GM18499 (cell line): ENCODE data around the gene PDSS2.
"Not testable (repeated sequence)": the region's sequence is repeated elsewhere in the genome, so short reads cannot be mapped to it uniquely, and the experiment has no call there.

Experiments
- ATAC-seq: cut with Tn5 transposase; IDR thresholded peaks from one replicate; pipeline ENCODE4 v1.9.1; 2021; ENCODE audit warnings: moderate number of reproducible peaks; ENCODE audit not compliant: insufficient read depth, unreplicated experiment

PDSS2 gene

DNA sequence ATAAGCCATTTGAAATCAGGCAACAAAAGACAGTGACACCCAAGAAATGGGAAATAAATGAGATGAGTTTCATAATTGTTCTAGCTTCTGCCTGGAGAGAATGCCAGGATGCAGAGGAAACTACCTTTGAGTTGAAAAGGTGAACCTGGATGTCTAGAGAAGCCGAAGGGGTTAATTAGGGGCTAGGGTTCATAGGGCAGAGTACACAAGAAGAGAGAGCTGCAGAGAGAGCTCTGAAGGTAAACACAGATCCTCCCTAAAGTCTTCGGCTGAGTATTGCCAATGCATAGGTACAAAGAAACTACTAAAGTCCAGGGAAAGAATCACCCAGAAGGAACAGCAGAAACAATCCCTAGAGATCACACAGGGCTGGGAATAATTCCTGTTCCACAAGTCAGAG lies 224.4 kb downstream of the PDSS2 start:
- ATAC-seq = no peak

DNA sequence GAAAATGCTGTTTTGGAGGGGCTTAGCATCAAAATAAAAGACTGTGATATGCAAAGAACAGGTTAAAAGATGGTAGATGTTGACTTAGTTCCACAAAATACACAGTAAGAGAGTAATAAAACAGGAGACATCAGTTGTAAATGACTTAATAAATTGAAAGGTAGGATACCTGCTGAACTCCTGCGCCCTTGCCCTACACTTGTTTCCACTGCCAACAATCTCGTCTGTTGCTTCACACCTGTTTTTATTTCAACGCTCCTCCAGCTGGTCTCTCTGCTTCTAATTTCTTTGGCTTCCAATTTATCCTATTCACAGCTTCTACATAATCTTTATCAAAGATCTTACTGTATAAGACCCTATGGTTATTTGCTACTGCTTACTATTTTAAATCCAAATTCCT lies 228.1 kb downstream of the PDSS2 start:
- ATAC-seq = no peak

- no peak for ATAC-seq
These were observed 228.9 kb downstream of the PDSS2 start for GRCh38 chr6:107230448-107230847.

- no peak for ATAC-seq
These were observed 229.3 kb downstream of the PDSS2 start for GRCh38 chr6:107230024-107230423.

- no peak for ATAC-seq
These were observed 230.6 kb downstream of the PDSS2 start for GRCh38 chr6:107228754-107229153.

DNA sequence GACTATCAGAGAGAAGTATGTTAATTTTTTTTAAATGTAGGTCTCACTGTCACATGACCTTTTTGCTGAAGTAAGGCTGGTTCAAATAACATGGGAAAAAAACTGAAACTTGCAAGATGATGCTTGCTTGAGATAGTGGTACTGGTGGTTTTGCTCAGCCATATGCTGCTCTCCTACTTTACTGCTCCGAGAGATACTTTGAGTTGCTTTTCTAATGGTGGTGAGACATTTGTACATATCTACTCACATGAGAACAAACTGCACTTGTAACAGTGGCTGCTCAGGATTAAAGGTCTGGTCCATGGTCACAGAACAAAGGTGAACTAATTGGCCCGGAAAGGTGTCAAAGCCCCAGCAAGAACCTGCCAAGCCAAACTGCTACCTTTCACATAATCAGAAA lies 237.8 kb downstream of the PDSS2 start:
- ATAC-seq = no peak

GRCh38 chr6:107219851-107220250 lies 239.5 kb downstream of the PDSS2 start:
- no peak for ATAC-seq

DNA sequence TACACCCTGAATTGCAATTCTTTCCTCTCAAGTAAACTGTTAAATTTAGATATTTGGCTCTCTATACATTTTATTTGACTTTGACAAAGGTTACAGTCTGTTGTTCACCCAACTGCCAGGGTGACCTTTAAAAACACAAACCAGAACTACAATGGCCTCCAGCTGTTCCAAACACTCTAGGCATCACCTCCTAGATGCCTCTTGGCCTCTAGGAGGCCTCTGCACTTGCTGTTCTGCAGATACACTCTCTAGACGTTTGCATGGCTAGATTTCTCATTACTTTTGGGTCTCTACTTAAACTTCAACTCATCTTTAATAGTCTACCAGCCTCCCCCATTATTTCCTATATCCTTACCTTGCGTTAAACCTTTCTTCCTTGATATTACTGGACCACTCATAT lies 241.2 kb downstream of the PDSS2 start:
- ATAC-seq = no peak

- ATAC-seq = no peak
These were observed 242.1 kb downstream of the PDSS2 start for GRCh38 chr6:107217248-107217647.

- no peak for ATAC-seq
These were observed 243.0 kb downstream of the PDSS2 start for GRCh38 chr6:107216197-107216933.

DNA sequence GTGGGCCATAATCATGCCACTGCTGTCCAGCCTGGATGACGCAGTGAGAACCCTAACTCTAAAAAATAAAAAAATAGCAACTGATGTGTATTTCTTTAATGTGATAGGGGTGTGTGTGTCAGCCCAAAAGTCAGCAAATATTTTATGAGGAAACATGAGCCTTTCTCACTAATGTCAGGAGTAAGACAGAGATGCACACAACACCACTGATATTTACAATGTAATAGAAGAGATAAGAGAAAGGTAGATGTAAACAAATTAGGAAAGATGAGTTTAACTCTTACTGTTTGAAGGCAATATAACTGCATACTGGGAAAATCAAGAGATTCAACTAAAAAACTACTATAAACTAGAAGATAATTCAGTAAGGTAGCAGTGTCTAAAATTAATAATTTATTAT lies 244.0 kb downstream of the PDSS2 start:
- no peak for ATAC-seq

GRCh38 chr6:107214655-107215054 lies 244.7 kb downstream of the PDSS2 start:
- ATAC-seq = no peak

GRCh38 chr6:107209406-107210305 lies 249.7 kb downstream of the PDSS2 start:
- ATAC-seq = no peak

DNA sequence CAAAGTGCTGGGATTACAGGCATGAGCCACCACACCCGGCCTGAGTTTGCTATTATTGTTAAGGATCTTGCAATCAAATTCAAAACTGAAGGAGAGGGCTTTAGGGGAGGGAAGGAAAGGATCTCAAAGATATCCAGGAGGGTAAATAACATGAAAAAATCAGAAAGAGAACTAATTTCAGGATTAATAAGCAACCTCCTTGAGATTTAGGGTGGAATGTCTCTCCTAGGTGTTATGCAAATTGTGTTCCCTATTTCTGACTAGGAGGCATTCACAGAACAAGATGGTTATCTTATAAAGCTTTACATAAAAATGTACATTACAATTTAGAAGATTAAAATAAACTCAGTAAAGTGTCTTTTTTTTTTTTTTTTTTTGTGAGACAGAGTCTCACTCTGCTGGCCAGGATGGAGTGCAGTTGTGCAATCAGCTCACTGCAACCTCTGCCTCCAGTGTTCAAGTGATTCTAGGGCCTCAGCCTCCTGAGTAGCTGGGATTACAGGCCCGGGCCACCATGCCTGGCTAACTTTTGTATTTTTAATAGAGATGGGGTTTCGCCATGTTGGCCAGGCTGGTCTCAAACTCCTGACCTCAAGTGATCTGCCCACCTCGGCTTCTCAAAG lies 252.0 kb downstream of the PDSS2 start:
- no peak for ATAC-seq

DNA sequence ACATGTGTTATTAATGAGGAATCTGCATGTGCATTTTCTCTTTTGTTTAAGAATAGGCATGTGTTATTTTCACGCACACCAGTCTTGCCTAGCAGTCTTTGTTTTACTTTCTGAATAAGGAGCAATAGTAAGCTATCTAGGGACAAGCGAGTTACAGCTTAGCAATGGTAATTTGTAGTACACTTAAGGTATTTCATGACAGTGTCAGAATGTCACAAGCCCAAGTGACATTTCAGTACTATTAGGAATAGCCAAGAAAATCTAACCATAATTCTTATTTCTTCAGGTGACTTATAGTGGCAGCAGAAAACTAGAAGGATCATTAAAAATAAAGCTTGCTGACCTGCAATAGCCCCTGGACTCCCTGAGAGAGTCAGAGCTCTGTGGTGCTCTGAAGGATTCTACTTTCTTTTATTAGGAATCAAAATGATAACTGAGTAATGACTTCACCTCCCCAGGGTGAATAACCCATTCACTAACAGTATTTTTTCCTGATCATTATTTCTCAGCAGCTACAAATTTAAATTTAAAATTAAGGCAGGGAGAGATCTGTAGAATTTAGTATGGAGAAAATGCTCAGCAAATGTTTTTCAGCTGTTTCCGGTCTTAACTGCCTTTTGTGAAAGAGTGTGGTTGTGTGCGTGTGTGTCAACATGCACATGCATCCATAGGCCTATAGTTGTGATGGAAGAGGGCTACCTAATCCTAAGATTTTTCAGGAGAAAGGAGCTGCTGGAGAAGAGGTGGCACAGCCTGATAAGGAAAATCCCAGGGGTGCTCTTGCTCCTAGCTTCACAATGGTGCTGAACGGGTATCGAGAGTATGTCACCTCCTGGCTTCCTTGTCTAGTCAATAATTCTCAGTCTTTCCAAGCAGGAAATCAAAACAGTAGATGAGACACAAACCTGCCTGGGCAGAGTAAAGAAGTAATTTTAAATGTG lies 254.0 kb downstream of the PDSS2 start:
- no peak for ATAC-seq

- no peak for ATAC-seq
These were observed 256.4 kb downstream of the PDSS2 start for GRCh38 chr6:107202876-107203468.

DNA sequence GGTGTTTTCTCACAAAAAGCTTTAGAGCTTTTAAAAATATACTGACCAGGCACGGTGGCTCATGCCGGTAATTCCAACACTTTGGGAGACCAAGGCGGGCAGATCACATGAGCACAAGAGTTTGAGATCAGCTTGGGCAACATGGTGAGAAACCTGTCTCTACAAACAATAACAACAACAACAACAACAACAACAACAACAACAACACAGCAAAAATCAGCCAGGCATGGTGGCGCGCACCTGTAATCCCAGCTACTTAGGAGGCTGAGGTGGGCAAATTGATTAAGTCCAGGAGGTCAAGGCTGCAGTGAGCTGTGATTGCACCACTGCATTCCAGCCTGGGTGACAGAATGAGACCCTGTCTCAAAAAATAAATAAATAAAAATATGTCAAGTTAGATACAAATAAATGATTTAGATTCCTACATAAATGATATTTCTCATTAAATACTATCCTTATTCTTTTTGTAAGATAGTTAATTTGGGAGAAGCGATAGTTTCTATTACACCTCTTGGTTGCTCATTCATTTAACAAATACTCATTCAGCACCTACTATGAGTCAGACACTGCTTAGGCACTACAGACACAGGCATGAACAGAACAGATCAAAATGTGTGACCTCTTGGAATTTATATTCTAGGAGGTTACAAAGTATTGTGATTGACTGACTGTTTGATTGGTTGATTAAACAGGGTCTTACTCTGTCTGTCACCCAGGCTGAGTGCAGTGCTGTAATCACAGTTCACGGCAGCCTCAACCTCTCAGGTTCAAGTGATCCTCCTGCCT lies 260.5 kb downstream of the PDSS2 start:
- ATAC-seq = no peak

DNA sequence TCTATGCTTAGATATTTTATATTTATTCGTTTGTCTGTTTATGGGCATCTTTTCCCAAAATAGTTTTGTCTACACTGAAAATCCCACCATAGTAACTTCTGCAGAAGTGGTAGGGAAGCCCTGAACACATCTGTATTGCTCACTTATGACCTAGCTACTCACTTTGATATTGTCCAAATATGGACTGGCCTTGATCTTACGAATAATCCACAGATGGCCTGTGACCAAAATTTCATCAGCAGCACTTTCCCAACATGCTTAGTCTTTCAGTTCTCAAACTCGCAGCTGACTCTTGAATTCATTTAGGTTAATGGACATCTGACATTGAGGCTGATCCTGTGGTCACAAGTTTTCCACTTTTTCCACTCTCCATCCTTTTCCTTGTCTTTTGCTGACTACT lies 263.2 kb downstream of the PDSS2 start:
- ATAC-seq = no peak

GRCh38 chr6:107194723-107195122 lies 264.6 kb downstream of the PDSS2 start:
- ATAC-seq = not testable (repeated sequence)
